ENCODE measurements around the gene SERGEF. TPM values are rescaled to one million over a fixed set of nuclear protein-coding genes. Genes with fewer than 3 reads are reported as not detected.

SERGEF gene
- polyA plus RNA-seq, 1 of the 3 experiments (the other 2 are of a cell fraction): 23.1 TPM

GRCh38 chr11:17978553-17979287 is 34.1 kb downstream of the SERGEF start (continued):
- TF ChIP-seq EZH2phosphoT487 (IDR thresholded peaks at IDR 0.05; ENCODE audit: borderline replicate concordance, low read depth) (no peak), IRF3 (IDR thresholded peaks at IDR 0.05; ENCODE audit: low read depth, low read length) (no peak), FOSL2 (IDR thresholded peaks at IDR 0.05; ENCODE audit: borderline replicate concordance, low read depth) (no peak)
- TF ChIP-seq, protein P1, sequence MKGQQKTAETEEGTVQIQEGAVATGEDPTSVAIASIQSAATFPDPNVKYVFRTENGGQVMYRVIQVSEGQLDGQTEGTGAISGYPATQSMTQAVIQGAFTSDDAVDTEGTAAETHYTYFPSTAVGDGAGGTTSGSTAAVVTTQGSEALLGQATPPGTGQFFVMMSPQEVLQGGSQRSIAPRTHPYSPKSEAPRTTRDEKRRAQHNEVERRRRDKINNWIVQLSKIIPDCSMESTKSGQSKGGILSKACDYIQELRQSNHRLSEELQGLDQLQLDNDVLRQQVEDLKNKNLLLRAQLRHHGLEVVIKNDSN (IDR thresholded peaks at IDR 0.05; ENCODE audit: borderline replicate concordance, low read depth): no peak

DNA sequence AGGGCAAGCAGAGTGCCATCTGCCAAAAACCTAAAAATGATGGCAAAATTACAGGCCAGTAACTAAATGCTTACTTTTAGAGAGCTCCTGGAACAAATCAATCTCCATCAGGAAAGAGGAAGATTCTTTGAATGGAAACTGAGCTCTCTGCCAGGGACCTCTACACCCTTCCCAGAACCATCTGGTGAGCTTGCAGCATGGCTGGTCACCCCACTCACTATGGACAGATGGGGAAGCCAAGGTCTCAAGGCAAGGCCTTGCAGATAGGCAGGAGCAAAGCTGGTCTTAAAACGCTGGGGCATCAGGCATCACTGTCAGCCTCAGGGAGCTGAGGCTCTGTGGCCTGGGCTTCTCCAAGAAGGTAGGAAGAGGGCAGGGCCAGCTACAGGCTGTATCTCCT is 36.2 kb downstream of the SERGEF start:
- Histone ChIP-seq H2AFZ (ENCODE audit: low read depth) (no peak overlapping the region), H3K27ac (ENCODE audit: low read depth in 2 of 2, low read length in 1 of 2) (no peak overlapping the region), H3K27me3 (ENCODE audit: insufficient read depth) (no peaks in the 10 kb centered on the region), H3K4me2 (no peak overlapping the region), H3K9me2 (no peaks in the 10 kb centered on the region), H3K79me2 (ENCODE audit: insufficient read depth) (no peaks in the 10 kb centered on the region), H3K4me3 (ENCODE audit: low read depth in 2 of 2, low read length in 1 of 2) (no peak overlapping the region), H3K36me3 (replicated peaks in 1 of 2; ENCODE audit: control insufficient read depth in 1 of 2, insufficient read depth in 2 of 2, low read length in 1 of 2) (peaks cover 4 to 5% of the 10 kb centered on the region in 2 experiments), H3K9me3 (no peaks in the 10 kb centered on the region), H3F3A (replicated peaks; ENCODE audit: insufficient read depth) (no peaks in the 10 kb centered on the region), H3K4me1 (ENCODE audit: control insufficient read depth in 1 of 2, insufficient read depth in 2 of 2, low read depth in 1 of 2, low read length in 1 of 2) (peaks cover 0 to 5% of the 10 kb centered on the region in 2 experiments; a peak in 1 of 4 replicates), H3K9ac (no peak overlapping the region), H4K20me1 (ENCODE audit: insufficient read depth) (peaks cover 3% of the 10 kb centered on the region; the same call in 1 of the 2 replicates)
- ChIA-PET POLR2A (interaction anchor here (0.7 kb wide), 1 partner anchor 245 kb away, joined by 3 read pairs; no protein-coding TSS in a partner anchor), CTCF (interaction anchor here (0.7 to 30.6 kb wide), 13 partner anchors 9 to 593 kb away, joined by 3 to 730 read pairs (median 5); partner anchors contain the start of genes KCNC1 and MYOD1)
- DNase-seq: no peak
- WGBS (ENCODE audit: low lambda C conversion rate): 88% methylated on average over 1 of the region's 1 CpG
- no peak for TF ChIP-seq MXI1 (IDR thresholded peaks at IDR 0.05; ENCODE audit: low read depth, low read length)
- TF ChIP-seq MAX (IDR thresholded peaks at IDR 0.05; ENCODE audit: low read depth): no peak
- no peak for TF ChIP-seq GATA2 (CRISPR knock-in tag; IDR thresholded peaks at IDR 0.05)
- TF ChIP-seq GABPA (IDR thresholded peaks at IDR 0.05; ENCODE audit: low read depth): no peak
- TF ChIP-seq, protein P1 (IDR thresholded peaks at IDR 0.05; ENCODE audit: borderline replicate concordance, low read depth): no peak
- TF ChIP-seq USF2 (IDR thresholded peaks at IDR 0.05; ENCODE audit: borderline replicate concordance, low read depth, low read length): no peak
- TF ChIP-seq FOXJ3 (CRISPR knock-in tag; IDR thresholded peaks at IDR 0.05): no peak
- no peak for TF ChIP-seq IRF3 (IDR thresholded peaks at IDR 0.05; ENCODE audit: low read depth, low read length)
- TF ChIP-seq, protein P2, sequence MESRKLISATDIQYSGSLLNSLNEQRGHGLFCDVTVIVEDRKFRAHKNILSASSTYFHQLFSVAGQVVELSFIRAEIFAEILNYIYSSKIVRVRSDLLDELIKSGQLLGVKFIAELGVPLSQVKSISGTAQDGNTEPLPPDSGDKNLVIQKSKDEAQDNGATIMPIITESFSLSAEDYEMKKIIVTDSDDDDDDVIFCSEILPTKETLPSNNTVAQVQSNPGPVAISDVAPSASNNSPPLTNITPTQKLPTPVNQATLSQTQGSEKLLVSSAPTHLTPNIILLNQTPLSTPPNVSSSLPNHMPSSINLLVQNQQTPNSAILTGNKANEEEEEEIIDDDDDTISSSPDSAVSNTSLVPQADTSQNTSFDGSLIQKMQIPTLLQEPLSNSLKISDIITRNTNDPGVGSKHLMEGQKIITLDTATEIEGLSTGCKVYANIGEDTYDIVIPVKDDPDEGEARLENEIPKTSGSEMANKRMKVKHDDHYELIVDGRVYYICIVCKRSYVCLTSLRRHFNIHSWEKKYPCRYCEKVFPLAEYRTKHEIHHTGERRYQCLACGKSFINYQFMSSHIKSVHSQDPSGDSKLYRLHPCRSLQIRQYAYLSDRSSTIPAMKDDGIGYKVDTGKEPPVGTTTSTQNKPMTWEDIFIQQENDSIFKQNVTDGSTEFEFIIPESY (IDR thresholded peaks at IDR 0.05; ENCODE audit: borderline replicate concordance, low read depth): no peak
- TF ChIP-seq NFIC (IDR thresholded peaks at IDR 0.05; ENCODE audit: borderline replicate concordance): no peak
- TF ChIP-seq SMC3 (IDR thresholded peaks at IDR 0.05; ENCODE audit: low read depth, low read length): no peak
- TF ChIP-seq TAF1 (IDR thresholded peaks at IDR 0.05; ENCODE audit: borderline replicate concordance, low read depth, low read length): no peak
- TF ChIP-seq MEF2A (IDR thresholded peaks at IDR 0.05; ENCODE audit: borderline replicate concordance, low read depth): no peak
- no peak for TF ChIP-seq POLR2AphosphoS5 (IDR thresholded peaks at IDR 0.05; ENCODE audit: low read depth, low read length)
- no peak for TF ChIP-seq TCF12 (IDR thresholded peaks at IDR 0.05)
- TF ChIP-seq SIN3A (IDR thresholded peaks at IDR 0.05; ENCODE audit: borderline replicate concordance, low read depth, low read length): no peak
- no peak for TF ChIP-seq CTCF (IDR thresholded peaks at IDR 0.05)

All from SK-N-SH (cell line).